CD4-positive, alpha-beta T cell treated with Interleukin-21 for 1 hour (primary cell): ENCODE measurements around the gene CISH.
A peak's percentile ranks its signal among the peaks of the same experiment; 100 is the strongest.

Source experiments
- DNase-seq: peaks from one replicate; pipeline ENCODE4 v3.0.0-alpha.2; 2020

Gene CISH

GRCh38 chr3:50568947-50569749, 42.4 kb downstream of the CISH start, which contains the start of gene HEMK1:
HEMK1 (plus strand) TSS chr3:50569522; CDS start chr3:50571105, 1,583 bp downstream.
- peak; percentile 94 for DNase-seq

GRCh38 chr3:50567386-50568167, 44.0 kb downstream of the CISH start, which contains the start of gene C3orf18:
C3orf18 (minus strand) TSS chr3:50567747; CDS start chr3:50565699, 2,048 bp downstream.
- DNase-seq: peak; percentile 96

DNA sequence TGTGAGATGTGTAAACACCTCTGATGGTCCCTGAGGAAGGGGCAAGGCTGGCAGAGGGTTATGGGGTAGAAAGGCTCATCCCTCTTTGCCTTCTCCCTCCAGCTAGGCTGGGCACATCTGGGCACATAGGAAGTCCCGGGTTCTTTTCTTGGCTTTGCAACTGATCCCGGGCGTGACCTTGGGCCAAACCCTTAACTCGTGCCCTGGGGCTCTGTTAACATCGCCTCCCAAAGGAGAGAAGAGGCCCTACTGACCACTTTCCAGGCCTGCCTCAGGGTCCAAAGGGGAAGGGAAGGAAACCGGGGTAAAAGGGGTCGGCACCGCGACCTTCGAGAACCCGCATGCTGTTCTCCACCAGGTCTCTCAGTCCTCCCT, 44.6 kb downstream of the CISH start:
- no peak for DNase-seq

DNA sequence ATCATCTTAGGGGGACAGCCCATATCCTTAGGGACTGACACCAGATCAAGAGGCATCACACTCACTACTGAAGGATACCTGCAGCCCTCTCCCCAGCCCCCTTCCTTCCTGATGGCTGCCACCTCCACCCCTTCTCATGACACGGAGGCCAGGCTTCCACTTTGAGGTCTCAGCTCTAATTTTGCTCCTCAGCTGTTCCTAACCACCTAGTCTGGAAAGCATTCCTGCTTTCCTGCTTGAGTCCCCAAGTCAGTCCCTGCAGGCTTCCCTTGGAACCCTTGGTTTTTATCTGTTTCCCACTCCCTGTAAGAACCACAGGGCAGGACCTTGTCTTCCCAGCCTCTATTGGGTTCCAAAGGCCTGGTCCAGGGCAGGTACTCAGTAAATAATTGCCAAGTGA, 47.3 kb downstream of the CISH start:
- DNase-seq: no peak

GRCh38 chr3:50563867-50564266, 47.7 kb downstream of the CISH start:
- no peak for DNase-seq

DNA sequence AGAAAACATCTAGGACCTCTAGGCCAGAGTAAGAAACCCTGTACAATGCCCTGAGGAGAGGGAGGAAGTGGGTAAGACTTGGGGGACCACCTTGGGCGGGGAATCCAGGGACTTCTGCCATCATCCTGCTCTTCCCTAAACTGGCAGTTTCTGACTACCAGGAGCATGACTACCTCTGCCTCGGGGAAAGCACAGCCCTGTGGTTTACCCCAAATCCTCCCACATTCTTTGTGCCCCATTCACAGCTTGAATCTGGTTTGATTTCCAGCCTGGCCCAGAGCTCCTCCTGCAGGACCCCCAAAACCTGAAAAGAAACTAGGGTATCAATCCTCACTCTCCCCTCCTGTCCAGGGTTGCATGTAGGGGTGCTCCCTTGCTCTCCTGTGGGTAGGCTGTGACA, 48.7 kb downstream of the CISH start:
- no peak for DNase-seq

- DNase-seq: no peak
Measured at GRCh38 chr3:50559702-50560101, 51.9 kb downstream of the CISH start.

- DNase-seq: no peak
Measured at GRCh38 chr3:50557915-50558314, 53.7 kb downstream of the CISH start.

- no peak for DNase-seq
Measured at GRCh38 chr3:50557106-50557505, 54.5 kb downstream of the CISH start.
